ENCODE results near the gene NCAM2. TPM values are rescaled to one million over a fixed set of nuclear protein-coding genes. Genes with fewer than 3 reads are reported as not detected.

Gene NCAM2
- total and polyA plus RNA-seq, 9 donors, result 0.35 to 6.8 (median 1.2) TPM

GRCh38 chr21:21434944-21435343 lies 436.7 kb downstream of the NCAM2 start:
- Histone ChIP-seq H3K36me3 (no peaks in the 10 kb centered on the region), H3K4me1 (ENCODE audit: insufficient read depth) (no peaks in the 10 kb centered on the region), H3K4me3 (no peak overlapping the region), H3K27ac (no peak overlapping the region), H3K9me3 (no peaks in the 10 kb centered on the region), H3K27me3 (no peaks in the 10 kb centered on the region)
- intact Hi-C loops (cut with DNase I), result no loop called here
- TF ChIP-seq CTCF (IDR thresholded peaks at IDR 0.05) (no peak), POLR2A (IDR thresholded peaks at IDR 0.05) (no peak), EP300 (IDR thresholded peaks at IDR 0.05) (no peak)
- DNase-seq, result no peak
- 90 to 95% (median 91%) methylated on average over 1 of the region's 1 CpG for WGBS, 3 donors

GRCh38 chr21:21436012-21436534 lies 437.9 kb downstream of the NCAM2 start:
- H3K9me3 ChIP-seq, result no peaks in the 10 kb centered on the region
- no peak overlapping the region for H3K4me3 ChIP-seq
- H3K27me3 ChIP-seq, result no peaks in the 10 kb centered on the region
- no peak overlapping the region for H3K27ac ChIP-seq
- H3K4me1 ChIP-seq (ENCODE audit: insufficient read depth), result no peaks in the 10 kb centered on the region
- no peak for DNase-seq
- H3K36me3 ChIP-seq, result no peaks in the 10 kb centered on the region
- TF ChIP-seq POLR2A (IDR thresholded peaks at IDR 0.05) (no peak), CTCF (IDR thresholded peaks at IDR 0.05) (no peak), EP300 (IDR thresholded peaks at IDR 0.05) (no peak)
- WGBS, 3 donors, result 18 to 40% (median 20%) methylated on average over 1 of the region's 1 CpG
- intact Hi-C loops (cut with DNase I), result no loop called here

- 91 to 93% (median 92%) methylated on average over 3 of the region's 3 CpGs for WGBS, 3 donors
- intact Hi-C loops (cut with DNase I), result no loop called here
- Histone ChIP-seq H3K27me3 (no peaks in the 10 kb centered on the region), H3K9me3 (no peaks in the 10 kb centered on the region), H3K36me3 (no peaks in the 10 kb centered on the region), H3K4me3 (no peak overlapping the region), H3K27ac (no peak overlapping the region), H3K4me1 (ENCODE audit: insufficient read depth) (no peaks in the 10 kb centered on the region)
- no peak for DNase-seq
- TF ChIP-seq CTCF (IDR thresholded peaks at IDR 0.05) (no peak), POLR2A (IDR thresholded peaks at IDR 0.05) (no peak), EP300 (IDR thresholded peaks at IDR 0.05) (no peak)
These were observed 441.6 kb downstream of the NCAM2 start for GRCh38 chr21:21439761-21440160.

GRCh38 chr21:21457077-21457476 lies 458.9 kb downstream of the NCAM2 start:
- Histone ChIP-seq H3K4me3 (no peak overlapping the region), H3K27ac (no peak overlapping the region), H3K4me1 (ENCODE audit: insufficient read depth) (no peaks in the 10 kb centered on the region), H3K27me3 (no peaks in the 10 kb centered on the region), H3K36me3 (no peaks in the 10 kb centered on the region), H3K9me3 (no peaks in the 10 kb centered on the region)
- intact Hi-C loops (cut with DNase I), result no loop called here
- WGBS, 3 donors, result 89 to 91% (median 90%) methylated on average over 8 of the region's 8 CpGs
- DNase-seq, result no peak
- no peak for TF ChIP-seq POLR2A (IDR thresholded peaks at IDR 0.05)
- no peak for TF ChIP-seq CTCF (IDR thresholded peaks at IDR 0.05)
- no peak for TF ChIP-seq EP300 (IDR thresholded peaks at IDR 0.05)

Data from ovary (tissue), 9 donors.